Epithelial cell of esophagus (primary cell): ENCODE data around the gene ARHGAP26.

ENCODE experiments used
- DNase-seq: peaks from one replicate; pipeline ENCODE4 v3.0.0; 2010; ENCODE audit warnings: low read depth
- H3K4me3 ChIP-seq: 2 replicates; pipeline ENCODE4 v1.5.1; 2011; ENCODE audit warnings: mild to moderate bottlenecking, low read length, control low read depth
- TF ChIP-seq, protein P1 (sequence below): IDR thresholded peaks from 2 replicates; pipeline ENCODE4 v1.5.1; 2011; ENCODE audit warnings: low read depth, mild to moderate bottlenecking, low read length, control low read depth, inconsistent platforms; ENCODE audit not compliant: insufficient read depth; ENCODE audit errors: missing control alignments

Gene ARHGAP26

GRCh38 chr5:142915038-142915437, 144.9 kb downstream of the ARHGAP26 start:
- TF ChIP-seq, protein P1, sequence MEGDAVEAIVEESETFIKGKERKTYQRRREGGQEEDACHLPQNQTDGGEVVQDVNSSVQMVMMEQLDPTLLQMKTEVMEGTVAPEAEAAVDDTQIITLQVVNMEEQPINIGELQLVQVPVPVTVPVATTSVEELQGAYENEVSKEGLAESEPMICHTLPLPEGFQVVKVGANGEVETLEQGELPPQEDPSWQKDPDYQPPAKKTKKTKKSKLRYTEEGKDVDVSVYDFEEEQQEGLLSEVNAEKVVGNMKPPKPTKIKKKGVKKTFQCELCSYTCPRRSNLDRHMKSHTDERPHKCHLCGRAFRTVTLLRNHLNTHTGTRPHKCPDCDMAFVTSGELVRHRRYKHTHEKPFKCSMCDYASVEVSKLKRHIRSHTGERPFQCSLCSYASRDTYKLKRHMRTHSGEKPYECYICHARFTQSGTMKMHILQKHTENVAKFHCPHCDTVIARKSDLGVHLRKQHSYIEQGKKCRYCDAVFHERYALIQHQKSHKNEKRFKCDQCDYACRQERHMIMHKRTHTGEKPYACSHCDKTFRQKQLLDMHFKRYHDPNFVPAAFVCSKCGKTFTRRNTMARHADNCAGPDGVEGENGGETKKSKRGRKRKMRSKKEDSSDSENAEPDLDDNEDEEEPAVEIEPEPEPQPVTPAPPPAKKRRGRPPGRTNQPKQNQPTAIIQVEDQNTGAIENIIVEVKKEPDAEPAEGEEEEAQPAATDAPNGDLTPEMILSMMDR, result no peak

DNA sequence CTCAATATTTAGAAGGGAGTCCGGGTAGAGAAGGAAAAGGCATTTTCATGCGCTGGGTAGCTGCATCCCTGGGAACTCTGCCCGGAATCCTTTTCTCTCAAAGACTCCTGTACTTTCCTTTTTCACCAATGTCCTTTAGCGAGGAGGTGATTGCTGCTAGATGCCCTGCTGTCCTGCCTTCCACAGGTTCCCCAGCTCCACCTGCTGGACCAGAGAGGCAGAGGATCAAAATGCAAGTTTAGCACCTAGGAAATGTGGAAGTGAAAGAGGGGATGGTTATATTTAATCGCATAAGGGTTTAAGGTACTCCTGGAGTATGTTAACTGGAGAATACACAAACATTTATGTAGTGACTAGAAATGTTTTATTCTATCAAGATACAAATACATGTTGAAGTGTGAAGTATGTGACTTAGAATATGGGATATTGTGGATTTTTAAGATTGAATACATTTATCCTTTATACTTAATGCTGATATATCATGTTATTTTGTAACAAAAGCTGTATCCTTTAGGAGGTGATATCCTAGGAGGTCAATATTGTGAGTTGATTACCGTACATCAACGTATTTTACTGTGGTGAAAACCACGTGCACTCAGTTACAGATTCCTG, 145.7 kb downstream of the ARHGAP26 start:
- peak; percentile 70 for DNase-seq
- H3K4me3 ChIP-seq, result no peak overlapping the region
- TF ChIP-seq, protein P1, result peak; percentile 95

More at GRCh38 chr5:142915038-142915437, 144.9 kb downstream of the ARHGAP26 start:
- no peak overlapping the region for H3K4me3 ChIP-seq
- no peak for DNase-seq

GRCh38 chr5:142918959-142919635, 148.9 kb downstream of the ARHGAP26 start:
- no peak for DNase-seq
- TF ChIP-seq, protein P1, result no peak
- no peak overlapping the region for H3K4me3 ChIP-seq

- TF ChIP-seq, protein P1, result no peak
- no peak overlapping the region for H3K4me3 ChIP-seq
- DNase-seq, result no peak
Observed at GRCh38 chr5:142920849-142921612, 150.9 kb downstream of the ARHGAP26 start.

- no peak overlapping the region for H3K4me3 ChIP-seq
- TF ChIP-seq, protein P1, result peak; percentile 30
- peak; percentile 66 for DNase-seq
Observed at GRCh38 chr5:142922223-142922952, 152.2 kb downstream of the ARHGAP26 start.

DNA sequence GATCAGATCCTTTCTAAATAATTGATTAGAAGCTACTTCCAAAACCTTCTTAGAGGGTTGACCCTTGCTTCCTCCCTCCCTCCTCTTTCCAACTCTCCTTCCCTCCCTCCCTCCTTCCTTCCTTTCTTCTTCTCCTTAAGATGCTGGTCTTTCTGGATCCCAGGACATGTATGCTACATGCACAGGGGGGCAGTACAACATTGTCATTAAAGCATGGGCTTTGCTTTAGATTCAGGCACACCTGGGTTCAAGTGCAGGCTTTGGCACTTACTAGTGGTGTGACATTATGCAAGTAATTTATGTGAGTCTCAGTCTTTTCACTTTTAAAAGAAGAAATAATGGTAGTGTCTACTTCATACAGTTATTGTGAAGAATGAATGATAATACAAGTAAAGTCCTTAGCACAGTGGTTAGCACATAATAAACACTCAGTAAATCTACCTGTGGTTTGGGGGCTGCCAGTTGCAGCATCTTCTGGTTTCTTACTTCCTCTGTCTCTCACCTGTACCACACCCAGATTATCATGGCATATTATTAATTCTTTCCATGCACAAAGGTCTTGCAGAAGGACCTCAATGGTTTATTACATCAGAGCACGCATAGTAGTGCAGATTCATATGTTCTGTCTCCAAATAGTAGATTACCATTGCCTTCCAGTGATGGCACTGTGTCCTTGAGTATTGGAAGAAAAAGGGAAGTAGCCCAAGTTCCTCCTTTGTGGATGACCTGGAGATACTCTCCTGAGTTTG, 154.1 kb downstream of the ARHGAP26 start:
- DNase-seq, result no peak
- TF ChIP-seq, protein P1, result peak; percentile 32
- no peak overlapping the region for H3K4me3 ChIP-seq
